Keratinocyte (primary cell): ENCODE results near the gene STK32C. TPM values are rescaled to one million over a fixed set of nuclear protein-coding genes. Genes with fewer than 3 reads are reported as not detected.

ENCODE experiments used
- DNase-seq: peaks from one replicate; pipeline ENCODE4 v3.0.0-alpha.2; 2011; ENCODE audit warnings: low read depth, missing footprints, low spot score
- FAIRE-seq: peaks from 2 replicates; lab custom pipeline; 2011; peaks lifted over from hg19 to GRCh38; lab: Jason Lieb, UNC
- H2AFZ ChIP-seq: 2 replicates; pipeline ENCODE4 v1.6.0; 2012; ENCODE audit warnings: low read length, control low read depth, inconsistent platforms; ENCODE audit not compliant: control insufficient read depth
- H3K27ac ChIP-seq: 2 replicates; pipeline ENCODE4 v1.5.1; 2011; ENCODE audit warnings: low read length; ENCODE audit not compliant: control insufficient read depth, insufficient read depth
- H3K27me3 ChIP-seq: 3 replicates; pipeline ENCODE4 v1.6.0; 2011; ENCODE audit warnings: low read length; ENCODE audit not compliant: control insufficient read depth, insufficient read depth; ENCODE audit errors: extremely low read depth
- H3K36me3 ChIP-seq, 2 experiments: 2 replicates in 1 of 2; 3 replicates in 1 of 2; pipeline ENCODE4 v1.5.1; 2011; ENCODE audit warnings: low read length in 2 of 2, mild to moderate bottlenecking in 1 of 2; ENCODE audit not compliant: control insufficient read depth in 2 of 2, insufficient read depth in 2 of 2; ENCODE audit errors: extremely low read depth in 1 of 2
- H3K4me1 ChIP-seq: 3 replicates; pipeline ENCODE4 v1.5.1; 2011; ENCODE audit warnings: low read length; ENCODE audit not compliant: control insufficient read depth, insufficient read depth; ENCODE audit errors: extremely low read depth
- H3K4me2 ChIP-seq: 3 replicates; pipeline ENCODE4 v1.6.0; 2011; ENCODE audit warnings: low read depth, low read length; ENCODE audit not compliant: control insufficient read depth, insufficient read depth; ENCODE audit errors: extremely low read depth
- H3K4me3 ChIP-seq, 3 experiments: fragments of 200-600 bp in 1 of 3; sonication (generic) in 1 of 3; 2 replicates in 2 of 3; 3 replicates in 1 of 3; pipeline ENCODE4 v1.5.1; 2011 to 2016; ENCODE audit warnings: low read length in 3 of 3, mild to moderate bottlenecking in 3 of 3, control low read depth in 2 of 3, inconsistent platforms in 1 of 3, low read depth in 1 of 3, mixed read lengths in 1 of 3, mixed run types in 1 of 3, moderate library complexity in 1 of 3; ENCODE audit not compliant: control insufficient read depth in 2 of 3, insufficient read depth in 2 of 3; ENCODE audit errors: extremely low read depth in 1 of 3
- H3K79me2 ChIP-seq: 2 replicates; pipeline ENCODE4 v1.6.0; 2012; ENCODE audit warnings: low read length; ENCODE audit not compliant: control insufficient read depth, insufficient read depth
- H3K9ac ChIP-seq: 3 replicates; pipeline ENCODE4 v1.6.0; 2011; ENCODE audit warnings: low read length; ENCODE audit not compliant: control insufficient read depth, insufficient read depth; ENCODE audit errors: extremely low read depth
- H3K9me1 ChIP-seq: 3 replicates; pipeline ENCODE4 v1.6.0; 2011; ENCODE audit warnings: low read length; ENCODE audit not compliant: control insufficient read depth, insufficient read depth; ENCODE audit errors: extremely low read depth
- H3K9me3 ChIP-seq: 2 replicates; pipeline ENCODE4 v1.5.1; 2012; ENCODE audit warnings: low read depth, low read length; ENCODE audit not compliant: control insufficient read depth
- H4K20me1 ChIP-seq: 3 replicates; pipeline ENCODE4 v1.6.0; 2011; ENCODE audit warnings: low read length; ENCODE audit not compliant: control insufficient read depth, insufficient read depth; ENCODE audit errors: extremely low read depth
- CTCF ChIP-seq, 3 experiments: IDR thresholded peaks in 1 of 3; conservative IDR thresholded peaks in 1 of 3; optimal IDR thresholded peaks in 1 of 3; 2 replicates in 2 of 3; 3 replicates in 1 of 3; pipeline versions ENCODE3 to v1.5.1; 2011; ENCODE audit warnings: low read length in 3 of 3, mild to moderate bottlenecking in 3 of 3, moderate library complexity in 2 of 3, control low read depth in 1 of 3, inconsistent platforms in 1 of 3; ENCODE audit not compliant: insufficient read depth in 2 of 3; ENCODE audit errors: extremely low read depth in 1 of 3
- EZH2 ChIP-seq: IDR thresholded peaks from one replicate; pipeline ENCODE4 v1.6.1; 2012; ENCODE audit warnings: inconsistent platforms, mild to moderate bottlenecking, low read length, moderate library complexity
- dilution Hi-C: fragments of 300-500 bp; cut with MboI; formaldehyde crosslinking; loops from one replicate; pipeline ENCODE4 v1.7.0; 2020; ENCODE audit warnings: low sequenced_read_pairs; ENCODE audit not compliant: extremely low pct_ligation_motif_present
- polyA plus RNA-seq, 5 experiments: library from polyadenylated mRNA; depleted of rRNA in 3 of 5; stranded (reverse) in 3 of 5; stranded (forward) in 1 of 5; unstranded in 1 of 5; fragments of >200 nt; gene quantifications; 1 replicate in 1 of 5; 2 replicates in 3 of 5; 3 replicates in 1 of 5; pipeline versions ENCODE4 v1.2.1 to v1.2.3, GENCODE V29; 2011 to 2012; ENCODE audit warnings: missing spikeins in 2 of 5, low read depth in 1 of 5, low replicate concordance in 1 of 5

STK32C gene
- polyA plus RNA-seq, 1 donor (not counting 4 experiments of a cell fraction or from before 2014, with no cell fraction given): 4.1 TPM

GRCh38 chr10:132263866-132264265 lies 43.9 kb downstream of the STK32C start:
- DNase-seq (no peak), FAIRE-seq (no peak)
- TF ChIP-seq CTCF (optimal IDR thresholded peaks at IDR 0.05 in 1 of 3, IDR thresholded peaks at IDR 0.05 in 1 of 3, conservative IDR thresholded peaks at IDR 0.05 in 1 of 3; ENCODE audit: extremely low read depth in 1 of 3, insufficient read depth in 2 of 3, low read length in 3 of 3) (no peak), EZH2 (no peak)
- Histone ChIP-seq H3K9me3 (peaks cover 6% of the 10 kb centered on the region), H3K27ac (no peak overlapping the region), H4K20me1 (no peaks in the 10 kb centered on the region), H2AFZ (no peak overlapping the region), H3K27me3 (peaks cover 3% of the 10 kb centered on the region), H3K9me1 (no peaks in the 10 kb centered on the region), H3K9ac (no peak overlapping the region), H3K4me3 (no peak overlapping the region), H3K36me3 (no peaks in the 10 kb centered on the region), H3K4me1 (no peaks in the 10 kb centered on the region), H3K79me2 (no peaks in the 10 kb centered on the region), H3K4me2 (no peak overlapping the region)
- dilution Hi-C loops: no loop called here

GRCh38 chr10:132259702-132260482 lies 47.9 kb downstream of the STK32C start:
- FAIRE-seq: no peak
- H3K27ac ChIP-seq: no peak overlapping the region
- no peaks in the 10 kb centered on the region for H4K20me1 ChIP-seq

More at GRCh38 chr10:132259702-132260482, 47.9 kb downstream of the STK32C start:
- DNase-seq: no peak
- no peaks in the 10 kb centered on the region for H3K79me2 ChIP-seq
- H3K4me3 ChIP-seq: no peak overlapping the region
- dilution Hi-C loops: no loop called here
- no peaks in the 10 kb centered on the region for H3K9me3 ChIP-seq
- no peaks in the 10 kb centered on the region for H3K4me1 ChIP-seq
- H3K9ac ChIP-seq: no peak overlapping the region
- no peaks in the 10 kb centered on the region for H3K36me3 ChIP-seq
- H3K27me3 ChIP-seq: no peaks in the 10 kb centered on the region
- no peaks in the 10 kb centered on the region for H3K9me1 ChIP-seq
- no peak overlapping the region for H2AFZ ChIP-seq
- TF ChIP-seq EZH2 (no peak), CTCF (optimal IDR thresholded peaks at IDR 0.05 in 1 of 3, IDR thresholded peaks at IDR 0.05 in 1 of 3, conservative IDR thresholded peaks at IDR 0.05 in 1 of 3; ENCODE audit: extremely low read depth in 1 of 3, insufficient read depth in 2 of 3, low read length in 3 of 3) (no peak)
- no peak overlapping the region for H3K4me2 ChIP-seq
